HCT116 (cell line): Measurements from ENCODE around the gene IGF2BP3. TPM values are rescaled to one million over a fixed set of nuclear protein-coding genes. Genes with fewer than 3 reads are reported as not detected.

Source experiments
- ATAC-seq: fragments of 200-7000 bp; cut with Tn5 transposase; 2 replicates; pipeline ENCODE4 v1.9.1; 2020; ENCODE audit warnings: mild to moderate bottlenecking, moderate library complexity
- BruUV-seq: library from RNA; stranded (reverse); fragments of 400-500 nt; replicated peaks from 2 replicates; lab custom pipeline; 2021; lab: Mats Ljungman, UMichigan
- CTCF ChIA-PET: fragments of 300-600 bp; sonication (Branson Sonifier 250); formaldehyde crosslinking; loops from one replicate; lab custom pipeline; 2021; ENCODE audit warnings: antibody characterized with exemption; lab: Charles Lee
- POLR2A ChIA-PET: fragments of 300-600, 350-600 bp; sonication (Branson Sonifier 250); formaldehyde crosslinking; loops from one replicate; lab custom pipeline; 2021; ENCODE audit warnings: antibody characterized with exemption; lab: Charles Lee
- RAD21 ChIA-PET, 2 experiments: fragments of 300-600 bp; sonication (Branson Sonifier 250); formaldehyde crosslinking; loops; one replicate each; lab custom pipeline; 2023; ENCODE audit warnings: low total read pairs in 2 of 2; ENCODE audit not compliant: uncharacterized antibody in 2 of 2, unreplicated experiment in 2 of 2, low non-redundant PET in 1 of 2; lab: Charles Lee
- DNase-seq: peaks from one replicate; pipeline ENCODE4 v3.0.0-alpha.2; 2010; ENCODE audit warnings: low read depth, low spot score
- H2AFZ ChIP-seq: fragments of 200-600 bp; shearing (Covaris generic), sonication (generic); 2 replicates; pipeline ENCODE4 v1.6.1; 2017; ENCODE audit warnings: low read depth, mixed run types, mixed read lengths, antibody characterized with exemption, low read length; ENCODE audit not compliant: poor library complexity, severe bottlenecking
- H3K27ac ChIP-seq: 2 replicates; pipeline ENCODE4 v1.5.1; 2012; ENCODE audit warnings: low read depth, low read length
- H3K27me3 ChIP-seq: fragments of 200-600 bp; sonication (generic); 2 replicates; pipeline ENCODE4 v1.6.1; 2016; ENCODE audit warnings: mixed run types, low read length, mixed read lengths; ENCODE audit not compliant: insufficient read depth
- H3K36me3 ChIP-seq, 2 experiments: fragments of 200-500 bp in 1 of 2; fragments of 200-600 bp in 1 of 2; sonication (Bioruptor generic) in 1 of 2; sonication (generic) in 1 of 2; 2 replicates each; pipeline versions ENCODE4 v1.5.1 to v1.6.1; 2014 to 2016; ENCODE audit warnings: low read length in 2 of 2, inconsistent platforms in 1 of 2, mixed read lengths in 1 of 2, mixed run types in 1 of 2; ENCODE audit not compliant: insufficient read depth in 2 of 2, control insufficient read depth in 1 of 2
- H3K4me1 ChIP-seq, 2 experiments: fragments of 200-600 bp in 1 of 2; sonication (generic) in 1 of 2; 2 replicates each; pipeline versions ENCODE4 v1.5.1 to v1.6.1; 2012 to 2017; ENCODE audit warnings: low read length in 2 of 2, inconsistent platforms in 1 of 2, mild to moderate bottlenecking in 1 of 2, mixed read lengths in 1 of 2, mixed run types in 1 of 2, moderate library complexity in 1 of 2; ENCODE audit not compliant: insufficient read depth in 2 of 2, control insufficient read depth in 1 of 2
- H3K4me2 ChIP-seq: fragments of 200-600 bp; sonication (generic); 2 replicates; pipeline ENCODE4 v1.6.1; 2017; ENCODE audit warnings: mixed run types, low read length, mixed read lengths
- H3K4me3 ChIP-seq, 2 experiments: fragments of 200-600 bp in 1 of 2; sonication (generic) in 1 of 2; replicated peaks in 1 of 2; 2 replicates each; pipeline ENCODE4 v1.5.1; 2011 to 2016; ENCODE audit warnings: low read length in 2 of 2, control low read depth in 1 of 2, low read depth in 1 of 2, mild to moderate bottlenecking in 1 of 2, mixed read lengths in 1 of 2, mixed run types in 1 of 2
- H3K79me2 ChIP-seq: fragments of 200-600 bp; sonication (generic); 2 replicates; pipeline ENCODE4 v1.6.1; 2017; ENCODE audit warnings: mild to moderate bottlenecking, mixed run types, low read length, moderate library complexity, mixed read lengths; ENCODE audit not compliant: insufficient read depth
- H3K9ac ChIP-seq: fragments of 200-600 bp; sonication (generic); 2 replicates; pipeline ENCODE4 v1.6.1; 2016; ENCODE audit warnings: low read length, mixed read lengths
- H3K9me2 ChIP-seq: fragments of 200-600 bp; sonication (generic), shearing (Covaris generic); 2 replicates; pipeline ENCODE4 v1.6.1; 2017; ENCODE audit warnings: mixed run types, mild to moderate bottlenecking, moderate library complexity; ENCODE audit not compliant: insufficient read depth
- H3K9me3 ChIP-seq, 2 experiments: fragments of 200-500 bp in 1 of 2; fragments of 200-600 bp in 1 of 2; sonication (Bioruptor generic) in 1 of 2; sonication (generic) in 1 of 2; 2 replicates each; pipeline ENCODE4 v1.6.1; 2014 to 2017; ENCODE audit warnings: low read length in 2 of 2, mixed read lengths in 2 of 2, inconsistent platforms in 1 of 2, low read depth in 1 of 2, mild to moderate bottlenecking in 1 of 2, mixed run types in 1 of 2, moderate library complexity in 1 of 2; ENCODE audit not compliant: control insufficient read depth in 1 of 2, insufficient read depth in 1 of 2
- H4K20me1 ChIP-seq: fragments of 200-600 bp; sonication (generic), shearing (Covaris generic); 2 replicates; pipeline ENCODE4 v1.6.1; 2017; ENCODE audit warnings: mixed run types, mild to moderate bottlenecking, moderate library complexity; ENCODE audit not compliant: insufficient read depth
- CEBPB ChIP-seq: IDR thresholded peaks from 2 replicates; pipeline ENCODE4 v1.6.1; 2012; ENCODE audit warnings: low read depth
- CTCF ChIP-seq, 3 experiments: fragments of 200-600 bp in 1 of 3; sonication (generic) in 1 of 3; IDR thresholded peaks in 2 of 3; conservative IDR thresholded peaks in 1 of 3; 2 replicates each; pipeline ENCODE4 v1.5.1; 2012 to 2017; ENCODE audit warnings: low read depth in 2 of 3, low read length in 2 of 3, antibody characterized with exemption in 1 of 3, borderline replicate concordance in 1 of 3, control low read depth in 1 of 3, mild to moderate bottlenecking in 1 of 3, mixed read lengths in 1 of 3, mixed run types in 1 of 3, moderate library complexity in 1 of 3; ENCODE audit not compliant: insufficient read depth in 1 of 3
- EGR1 ChIP-seq: IDR thresholded peaks from 2 replicates; pipeline ENCODE4 v1.6.1; 2012; ENCODE audit warnings: low read depth
- ELF1 ChIP-seq: IDR thresholded peaks from 2 replicates; pipeline ENCODE4 v1.6.1; 2012; ENCODE audit warnings: low read depth, borderline replicate concordance
- SIN3A ChIP-seq: IDR thresholded peaks from 2 replicates; pipeline ENCODE4 v1.6.1; 2012; ENCODE audit warnings: low read depth
- SRF ChIP-seq: IDR thresholded peaks from 2 replicates; pipeline ENCODE4 v1.6.1; 2012; ENCODE audit warnings: low read depth
- YY1 ChIP-seq: IDR thresholded peaks from 2 replicates; pipeline ENCODE4 v1.6.1; 2011; ENCODE audit warnings: low read length, low read depth, moderate library complexity, mild to moderate bottlenecking; ENCODE audit not compliant: insufficient replicate concordance; ENCODE audit errors: extremely low read depth
- ZBTB33 ChIP-seq: IDR thresholded peaks from 2 replicates; pipeline ENCODE4 v1.6.1; 2011; ENCODE audit warnings: mild to moderate bottlenecking, low read length, moderate library complexity; ENCODE audit not compliant: insufficient replicate concordance; ENCODE audit errors: extremely low read depth
- ZFX ChIP-seq: fragments of 450-650 bp; IDR thresholded peaks from 2 replicates; pipeline ENCODE4 v1.6.1; 2017
- ZNF274 ChIP-seq: fragments of 200-500 bp; sonication (Bioruptor generic); IDR thresholded peaks from 2 replicates; pipeline ENCODE4 v1.6.1; 2014; ENCODE audit warnings: mild to moderate bottlenecking, low read depth, low read length, inconsistent platforms
- intact Hi-C: fragments of 100-400 bp; cut with micrococcal nuclease; formaldehyde crosslinking; loops from 2 replicates; pipeline ENCODE4 v1.10.0; 2022
- total RNA-seq: library from RNA; stranded (reverse); gene quantifications from one replicate; pipeline ENCODE4 v1.2.1, GENCODE V29; 2021; ENCODE audit not compliant: unreplicated experiment

Gene IGF2BP3
- total RNA-seq, 1 experiment from 2014 or later, result 79.1 TPM

- Histone ChIP-seq H3K27ac (no peak overlapping the region), H3K4me2 (no peak overlapping the region), H3K9me3 (peaks cover 0 to 8% of the 10 kb centered on the region in 2 experiments; a peak in 1 of 4 replicates), H3K4me1 (peaks cover 14 to 29% of the 10 kb centered on the region in 2 experiments), H3K9me2 (no peaks in the 10 kb centered on the region), H3K79me2 (peaks cover 13% of the 10 kb centered on the region; the same call in 1 of the 2 replicates), H3K36me3 (peaks cover 39 to 76% of the 10 kb centered on the region in 2 experiments), H2AFZ (no peak overlapping the region), H4K20me1 (no peaks in the 10 kb centered on the region), H3K4me3 (no peak overlapping the region), H3K9ac (no peak overlapping the region), H3K27me3 (no peaks in the 10 kb centered on the region)
- ChIA-PET POLR2A (interaction anchor here (0.7 kb wide), 1 partner anchor 256 kb away, joined by 3 read pairs; no protein-coding TSS in a partner anchor), CTCF (no interaction called here), RAD21 (no interaction called here)
- DNase-seq (no peak), ATAC-seq (no peak)
- no TSS peak for BruUV-seq
- TF ChIP-seq SRF, result no peak
- TF ChIP-seq YY1, result no peak
- intact Hi-C loops, result no loop called here
Measured at GRCh38 chr7:23341846-23342598, 128.3 kb downstream of the IGF2BP3 start.

- RAD21 ChIA-PET, result no interaction called here
- DNase-seq, result no peak
- CTCF ChIA-PET, result no interaction called here
- TF ChIP-seq SIN3A (no peak), ZNF274 (no peak), EGR1 (no peak), ZFX (no peak), ZBTB33 (no peak), ELF1 (no peak), CTCF (IDR thresholded peaks at IDR 0.05 in 2 of 3, conservative IDR thresholded peaks at IDR 0.05 in 1 of 3; ENCODE audit: borderline replicate concordance in 1 of 3, insufficient read depth in 1 of 3, low read depth in 2 of 3, low read length in 2 of 3) (no peak), CEBPB (no peak)
Measured at GRCh38 chr7:23338863-23339262, 131.4 kb downstream of the IGF2BP3 start.

More at GRCh38 chr7:23338863-23339262, 131.4 kb downstream of the IGF2BP3 start:
- Histone ChIP-seq H3K9me3 (peaks cover 0 to 8% of the 10 kb centered on the region in 2 experiments; a peak in 1 of 4 replicates), H3K9ac (no peak overlapping the region), H3K9me2 (no peaks in the 10 kb centered on the region), H3K27ac (no peak overlapping the region), H3K36me3 (peaks cover 33 to 55% of the 10 kb centered on the region in 2 experiments), H4K20me1 (peaks cover 5% of the 10 kb centered on the region; the same call in 1 of the 2 replicates), H3K27me3 (no peaks in the 10 kb centered on the region), H3K4me2 (no peak overlapping the region), H3K4me3 (no peak overlapping the region), H3K4me1 (peaks cover 32 to 43% of the 10 kb centered on the region in 2 experiments), H3K79me2 (no peaks in the 10 kb centered on the region), H2AFZ (no peak overlapping the region)
- intact Hi-C loops, result no loop called here
- POLR2A ChIA-PET, result no interaction called here
- no TSS peak for BruUV-seq
- ATAC-seq, result no peak
